Activated gamma-delta T cell treated with Interleukin-2 at 50 U/mL for 16 hours (primary cell): ENCODE data around the gene MCCC1.
"Not testable (repeated sequence)": the region's sequence is repeated elsewhere in the genome, so short reads cannot be mapped to it uniquely, and the experiment has no call there.

Source experiments
- DNase-seq: peaks from one replicate; pipeline ENCODE4 v3.0.0-alpha.2; 2020

MCCC1 gene

GRCh38 chr3:183101040-183101439 lies 1.7 kb upstream of the MCCC1 start:
- not testable (repeated sequence) for DNase-seq

- DNase-seq: no peak
These were observed 1.1 kb upstream of the MCCC1 start for GRCh38 chr3:183100376-183100775.

- DNase-seq: no peak
These were observed 525 bp upstream of the MCCC1 start for GRCh38 chr3:183099838-183100204.

- no peak for DNase-seq
These were observed 715 bp downstream of the MCCC1 start for GRCh38 chr3:183098536-183099025.

GRCh38 chr3:183094711-183095110 lies 4.6 kb downstream of the MCCC1 start:
- no peak for DNase-seq

- no peak for DNase-seq
These were observed 7.0 kb downstream of the MCCC1 start for GRCh38 chr3:183092256-183092655.

GRCh38 chr3:183087184-183087583 lies 12.1 kb downstream of the MCCC1 start:
- no peak for DNase-seq

GRCh38 chr3:183085634-183086390 lies 13.5 kb downstream of the MCCC1 start:
- no peak for DNase-seq

- DNase-seq: no peak
These were observed 16.9 kb downstream of the MCCC1 start for GRCh38 chr3:183082355-183082915.

- DNase-seq: no peak
These were observed 17.7 kb downstream of the MCCC1 start for GRCh38 chr3:183081459-183082183.

- DNase-seq: no peak
These were observed 18.7 kb downstream of the MCCC1 start for GRCh38 chr3:183080628-183081027.

GRCh38 chr3:183074881-183075280 lies 24.4 kb downstream of the MCCC1 start:
- no peak for DNase-seq

GRCh38 chr3:183074261-183074660 lies 25.0 kb downstream of the MCCC1 start:
- DNase-seq: no peak

- no peak for DNase-seq
These were observed 25.5 kb downstream of the MCCC1 start for GRCh38 chr3:183073839-183074238.

GRCh38 chr3:183070892-183071291 lies 28.4 kb downstream of the MCCC1 start:
- no peak for DNase-seq

- DNase-seq: no peak
These were observed 30.2 kb downstream of the MCCC1 start for GRCh38 chr3:183069086-183069485.

GRCh38 chr3:183066891-183067290 lies 32.4 kb downstream of the MCCC1 start:
- not testable (repeated sequence) for DNase-seq

GRCh38 chr3:183064475-183064874 lies 34.8 kb downstream of the MCCC1 start:
- DNase-seq: no peak

GRCh38 chr3:183061391-183062172 lies 37.7 kb downstream of the MCCC1 start:
- DNase-seq: no peak

- DNase-seq: no peak
These were observed 40.9 kb downstream of the MCCC1 start for GRCh38 chr3:183058351-183058750.

GRCh38 chr3:183050706-183051105 lies 48.6 kb downstream of the MCCC1 start:
- no peak for DNase-seq

- DNase-seq: no peak
These were observed 52.4 kb downstream of the MCCC1 start for GRCh38 chr3:183046883-183047282.

- no peak for DNase-seq
These were observed 54.6 kb downstream of the MCCC1 start for GRCh38 chr3:183044547-183045229.
